Mesenchymal stem cell (in vitro differentiated cells and primary cell): ENCODE results near the gene PCDHB4.
"Not testable (repeated sequence)": the region's sequence is repeated elsewhere in the genome, so short reads cannot be mapped to it uniquely, and the experiment has no call there.

Source experiments
- DNase-seq: peaks from one replicate; pipeline ENCODE4 v3.0.0-alpha.2; 2013
- H2AFZ ChIP-seq: one replicate; pipeline ENCODE4 v1.6.1; 2013; ENCODE audit warnings: low read depth, mild to moderate bottlenecking, control low read depth, inconsistent platforms, low read length, moderate library complexity
- H2AK5ac ChIP-seq: 2 replicates; pipeline ENCODE4 v1.6.1; 2013; ENCODE audit warnings: low read length, moderate library complexity, mild to moderate bottlenecking, inconsistent platforms; ENCODE audit not compliant: severe bottlenecking
- H2BK120ac ChIP-seq: one replicate; pipeline ENCODE4 v1.6.1; 2013; ENCODE audit warnings: low read depth, mild to moderate bottlenecking, inconsistent platforms, low read length, moderate library complexity
- H2BK12ac ChIP-seq, 2 experiments: one replicate each; pipeline ENCODE4 v1.6.1; 2013; ENCODE audit warnings: inconsistent platforms in 2 of 2, low read length in 2 of 2, mild to moderate bottlenecking in 2 of 2, moderate library complexity in 2 of 2, control low read depth in 1 of 2
- H2BK15ac ChIP-seq: one replicate; pipeline ENCODE4 v1.6.1; 2013; ENCODE audit warnings: mild to moderate bottlenecking, low read depth, inconsistent platforms; ENCODE audit not compliant: poor library complexity, severe bottlenecking
- H2BK5ac ChIP-seq: 2 replicates; pipeline ENCODE4 v1.6.1; 2013; ENCODE audit warnings: low read depth, mild to moderate bottlenecking, low read length, control low read depth, inconsistent platforms; ENCODE audit not compliant: poor library complexity, severe bottlenecking
- H3K14ac ChIP-seq, 2 experiments: one replicate each; pipeline ENCODE4 v1.6.1; 2013; ENCODE audit warnings: inconsistent platforms in 2 of 2, low read length in 2 of 2, control low read depth in 1 of 2, mild to moderate bottlenecking in 1 of 2, moderate library complexity in 1 of 2
- H3K18ac ChIP-seq, 2 experiments: one replicate each; pipeline ENCODE4 v1.6.1; 2013; ENCODE audit warnings: inconsistent platforms in 2 of 2, low read length in 2 of 2, control low read depth in 1 of 2, low read depth in 1 of 2, mild to moderate bottlenecking in 1 of 2
- H3K23ac ChIP-seq, 2 experiments: one replicate each; pipeline ENCODE4 v1.6.1; 2013; ENCODE audit warnings: inconsistent platforms in 2 of 2, low read length in 2 of 2, mild to moderate bottlenecking in 2 of 2, moderate library complexity in 2 of 2, control low read depth in 1 of 2
- H3K27ac ChIP-seq: 2 replicates; pipeline ENCODE4 v1.5.1; 2013; ENCODE audit warnings: mild to moderate bottlenecking, moderate library complexity, low read length, control low read depth, inconsistent platforms; ENCODE audit not compliant: poor library complexity, severe bottlenecking
- H3K27me3 ChIP-seq, 2 experiments: 2 replicates each; pipeline versions ENCODE4 v1.6.1 to v1.7.0; 2013; ENCODE audit warnings: low read length in 2 of 2, mild to moderate bottlenecking in 2 of 2, moderate library complexity in 2 of 2, control low read depth in 1 of 2, inconsistent platforms in 1 of 2; ENCODE audit not compliant: control insufficient read depth in 1 of 2, insufficient read depth in 1 of 2
- H3K36me3 ChIP-seq, 2 experiments: 2 replicates each; pipeline versions ENCODE4 v1.6.1 to v1.7.0; 2013; ENCODE audit warnings: low read length in 2 of 2, control low read depth in 1 of 2, inconsistent platforms in 1 of 2, low read depth in 1 of 2, mild to moderate bottlenecking in 1 of 2; ENCODE audit not compliant: insufficient read depth in 2 of 2, control insufficient read depth in 1 of 2
- H3K4ac ChIP-seq, 2 experiments: one replicate each; pipeline ENCODE4 v1.6.1; 2013; ENCODE audit warnings: inconsistent platforms in 2 of 2, low read length in 2 of 2, mild to moderate bottlenecking in 2 of 2, moderate library complexity in 2 of 2, control low read depth in 1 of 2, low read depth in 1 of 2
- H3K4me1 ChIP-seq: 2 replicates; pipeline ENCODE4 v1.6.1; 2013; ENCODE audit warnings: low read depth, low read length, control low read depth; ENCODE audit not compliant: control insufficient read depth, insufficient read depth
- H3K4me2 ChIP-seq: 2 replicates; pipeline ENCODE4 v1.6.1; 2013; ENCODE audit warnings: low read length, mild to moderate bottlenecking, inconsistent platforms; ENCODE audit not compliant: poor library complexity, severe bottlenecking
- H3K4me3 ChIP-seq, 2 experiments: 2 replicates each; pipeline versions ENCODE4 v1.5.1 to v1.7.0; 2013; ENCODE audit warnings: low read length in 2 of 2, mild to moderate bottlenecking in 2 of 2, control low read depth in 1 of 2, low read depth in 1 of 2; ENCODE audit not compliant: insufficient read depth in 1 of 2
- H3K79me1 ChIP-seq: replicated peaks from 2 replicates; pipeline ENCODE4 v1.6.1; 2013; ENCODE audit warnings: mild to moderate bottlenecking, control low read depth, low read length, inconsistent platforms; ENCODE audit not compliant: poor library complexity, severe bottlenecking
- H3K9ac ChIP-seq: 2 replicates; pipeline ENCODE4 v1.7.0; 2013; ENCODE audit warnings: mild to moderate bottlenecking, low read length, moderate library complexity
- H3K9me3 ChIP-seq: 2 replicates; pipeline ENCODE4 v1.7.0; 2013; ENCODE audit warnings: mild to moderate bottlenecking, low read length; ENCODE audit not compliant: control insufficient read depth
- H4K8ac ChIP-seq: one replicate; pipeline ENCODE4 v1.6.1; 2013; ENCODE audit warnings: inconsistent platforms, mild to moderate bottlenecking, low read length, moderate library complexity
- H4K91ac ChIP-seq: one replicate; pipeline ENCODE4 v1.6.1; 2013; ENCODE audit warnings: mild to moderate bottlenecking, low read length, inconsistent platforms
- WGBS: methylation state at CpG from one replicate; pipeline ENCODE4 v1.1.7; 2013; ENCODE audit warnings: mixed read lengths; 5-methylcytosine and 5-hydroxymethylcytosine counted together

PCDHB4 gene

GRCh38 chr5:141105350-141105749, 16.3 kb upstream of the PCDHB4 start:
- no peak overlapping the region for H2BK12ac ChIP-seq
- H4K91ac ChIP-seq: no peak overlapping the region
- H2BK120ac ChIP-seq: no peak overlapping the region
- H3K9ac ChIP-seq: no peak overlapping the region
- H2AK5ac ChIP-seq: no peak overlapping the region
- no peak overlapping the region for H3K4ac ChIP-seq
- H3K9me3 ChIP-seq: peaks cover 51% of the 10 kb centered on the region
- H3K4me2 ChIP-seq: no peak overlapping the region
- H3K4me3 ChIP-seq: no peak overlapping the region
- no peak overlapping the region for H4K8ac ChIP-seq
- H3K14ac ChIP-seq: no peak overlapping the region
- H2BK5ac ChIP-seq: no peak overlapping the region
- peaks cover 20% of the 10 kb centered on the region for H3K79me1 ChIP-seq
- H3K18ac ChIP-seq: no peak overlapping the region
- no peak for DNase-seq
- peaks cover 0 to 23% of the 10 kb centered on the region in 2 experiments for H3K36me3 ChIP-seq
- H2BK15ac ChIP-seq: no peak overlapping the region
- H3K27ac ChIP-seq: no peak overlapping the region
- WGBS: 83% methylated on average over 1 of the region's 2 CpGs
- H3K27me3 ChIP-seq: no peaks in the 10 kb centered on the region
- H2AFZ ChIP-seq: no peak overlapping the region
- H3K23ac ChIP-seq: no peak overlapping the region
- H3K4me1 ChIP-seq: no peaks in the 10 kb centered on the region

GRCh38 chr5:141119250-141119649, 2.4 kb upstream of the PCDHB4 start:
- Histone ChIP-seq H3K4me2 (no peak overlapping the region), H3K18ac (no peak overlapping the region), H3K14ac (no peak overlapping the region), H3K36me3 (peaks cover 0 to 12% of the 10 kb centered on the region in 2 experiments), H4K8ac (no peak overlapping the region), H3K79me1 (no peaks in the 10 kb centered on the region), H3K9ac (no peak overlapping the region), H3K23ac (no peak overlapping the region), H2AFZ (no peak overlapping the region), H3K4me3 (no peak overlapping the region), H2BK5ac (no peak overlapping the region), H3K27ac (no peak overlapping the region), H2BK15ac (no peak overlapping the region), H2BK120ac (no peak overlapping the region), H2AK5ac (no peak overlapping the region), H3K4ac (no peak overlapping the region), H2BK12ac (no peak overlapping the region), H3K4me1 (no peaks in the 10 kb centered on the region), H3K9me3 (peaks cover 61% of the 10 kb centered on the region), H4K91ac (no peak overlapping the region), H3K27me3 (no peaks in the 10 kb centered on the region)
- no CpG with 5 or more reads among the region's 2 CpGs for WGBS
- no peak for DNase-seq

DNA sequence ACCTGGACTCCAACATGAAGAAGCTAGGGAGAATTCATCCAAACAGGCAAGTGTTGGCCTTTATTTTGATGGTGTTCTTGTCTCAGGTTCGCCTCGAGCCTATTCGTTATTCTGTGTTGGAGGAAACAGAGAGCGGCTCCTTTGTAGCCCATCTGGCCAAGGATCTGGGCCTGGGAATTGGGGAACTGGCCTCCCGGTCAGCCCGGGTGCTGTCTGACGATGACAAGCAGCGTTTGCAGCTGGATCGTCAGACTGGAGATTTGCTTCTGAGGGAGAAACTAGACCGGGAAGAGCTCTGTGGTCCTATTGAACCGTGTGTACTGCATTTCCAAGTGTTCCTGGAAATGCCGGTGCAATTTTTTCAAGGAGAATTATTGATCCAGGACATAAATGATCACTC, 367 bp downstream of the PCDHB4 start:
- H2BK120ac ChIP-seq: no peak overlapping the region
- peak overlapping the region; percentile 61 for H3K9ac ChIP-seq
- H3K23ac ChIP-seq: no peak overlapping the region
- no peak overlapping the region for H3K18ac ChIP-seq
- no peaks in the 10 kb centered on the region for H3K27me3 ChIP-seq
- H2BK5ac ChIP-seq: no peak overlapping the region
- no peak overlapping the region for H2BK12ac ChIP-seq
- peak overlapping the region in 1 of 2 experiments; percentile 64 for H3K4me3 ChIP-seq
- H3K79me1 ChIP-seq: peaks cover 2% of the 10 kb centered on the region
- no peak overlapping the region for H2AFZ ChIP-seq
- peaks cover 0 to 12% of the 10 kb centered on the region in 2 experiments for H3K36me3 ChIP-seq
- peaks cover 65% of the 10 kb centered on the region for H3K9me3 ChIP-seq
- H3K4me1 ChIP-seq: no peaks in the 10 kb centered on the region
- 95% methylated on average over 11 of the region's 12 CpGs for WGBS
- no peak overlapping the region for H3K14ac ChIP-seq
- no peak overlapping the region for H4K8ac ChIP-seq
- DNase-seq: no peak
- no peak overlapping the region for H2AK5ac ChIP-seq
- H2BK15ac ChIP-seq: no peak overlapping the region
- H3K4me2 ChIP-seq: no peak overlapping the region
- H3K4ac ChIP-seq: no peak overlapping the region
- H3K27ac ChIP-seq: no peak overlapping the region
- H4K91ac ChIP-seq: no peak overlapping the region

GRCh38 chr5:141123396-141124135, 1.9 kb downstream of the PCDHB4 start:
- H3K4me3 ChIP-seq, H3K4ac ChIP-seq, H4K8ac ChIP-seq, H2BK120ac ChIP-seq, H2AK5ac ChIP-seq, H2BK5ac ChIP-seq, H3K4me2 ChIP-seq, H3K9ac ChIP-seq, H3K4me1 ChIP-seq, H2BK12ac ChIP-seq, H3K27me3 ChIP-seq, H3K23ac ChIP-seq, H2BK15ac ChIP-seq, H3K79me1 ChIP-seq, H2AFZ ChIP-seq, H3K18ac ChIP-seq, H4K91ac ChIP-seq, H3K14ac ChIP-seq, DNase-seq, H3K27ac ChIP-seq: not testable (repeated sequence)
- Histone ChIP-seq H3K36me3 (peaks cover 0 to 12% of the 10 kb centered on the region in 2 experiments), H3K9me3 (peaks cover 70% of the 10 kb centered on the region)
- WGBS: 98% methylated on average over 39 of the region's 73 CpGs
